ENCODE results near the gene ATRIP.

DNA sequence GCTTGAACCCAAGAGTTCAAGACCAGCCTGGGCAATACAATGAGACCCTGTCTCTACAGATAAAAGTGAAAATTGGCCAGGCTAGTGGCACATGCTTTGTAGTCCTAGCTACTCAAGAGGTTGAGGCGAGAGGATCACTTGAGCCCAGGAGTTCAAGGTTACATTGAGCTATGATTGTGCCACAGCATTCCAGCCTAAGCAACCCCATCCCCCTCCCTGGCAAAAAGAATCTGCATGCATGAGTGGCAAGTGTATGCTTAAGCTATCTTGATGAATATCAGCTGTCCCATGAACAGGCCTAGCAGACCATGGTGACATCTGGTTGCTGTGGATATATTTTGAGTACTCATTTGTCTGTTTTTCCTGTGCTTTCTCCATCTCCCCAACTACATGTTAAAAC, 4.7 kb downstream of the ATRIP start:
- TF ChIP-seq EZH2phosphoT487 (IDR thresholded peaks at IDR 0.05; ENCODE audit: insufficient read depth, low read depth), result no peak
- TF ChIP-seq EZH2 (IDR thresholded peaks at IDR 0.05; ENCODE audit: insufficient read depth, poor library complexity, severe bottlenecking), result no peak
